B cell (primary cell): ENCODE data around the gene DDA1.

Source experiments
- CTCF ChIP-seq: fragments of 200-600 bp; IDR thresholded peaks from one replicate; pipeline ENCODE4 v1.8.0; 2022; ENCODE audit warnings: antibody characterized with exemption, mild to moderate bottlenecking
- EZH2 ChIP-seq: IDR thresholded peaks from 2 replicates; pipeline ENCODE4 v1.6.1; 2012; ENCODE audit warnings: borderline replicate concordance, low read depth, mild to moderate bottlenecking, moderate library complexity, low read length; ENCODE audit not compliant: insufficient read depth, poor library complexity, severe bottlenecking

- TF ChIP-seq CTCF (no peak), EZH2 (no peak)
Measured at GRCh38 chr19:17358395-17358794, 49.0 kb downstream of the DDA1 start.
